GM18867 (cell line): ENCODE measurements around the gene TEKTIP1.
"Not testable (repeated sequence)": the region's sequence is repeated elsewhere in the genome, so short reads cannot be mapped to it uniquely, and the experiment has no call there.

Experiments
- ATAC-seq: cut with Tn5 transposase; IDR thresholded peaks from one replicate; pipeline ENCODE4 v1.9.1; 2021; ENCODE audit warnings: mild to moderate bottlenecking, moderate library complexity; ENCODE audit not compliant: unreplicated experiment

TEKTIP1 gene

DNA sequence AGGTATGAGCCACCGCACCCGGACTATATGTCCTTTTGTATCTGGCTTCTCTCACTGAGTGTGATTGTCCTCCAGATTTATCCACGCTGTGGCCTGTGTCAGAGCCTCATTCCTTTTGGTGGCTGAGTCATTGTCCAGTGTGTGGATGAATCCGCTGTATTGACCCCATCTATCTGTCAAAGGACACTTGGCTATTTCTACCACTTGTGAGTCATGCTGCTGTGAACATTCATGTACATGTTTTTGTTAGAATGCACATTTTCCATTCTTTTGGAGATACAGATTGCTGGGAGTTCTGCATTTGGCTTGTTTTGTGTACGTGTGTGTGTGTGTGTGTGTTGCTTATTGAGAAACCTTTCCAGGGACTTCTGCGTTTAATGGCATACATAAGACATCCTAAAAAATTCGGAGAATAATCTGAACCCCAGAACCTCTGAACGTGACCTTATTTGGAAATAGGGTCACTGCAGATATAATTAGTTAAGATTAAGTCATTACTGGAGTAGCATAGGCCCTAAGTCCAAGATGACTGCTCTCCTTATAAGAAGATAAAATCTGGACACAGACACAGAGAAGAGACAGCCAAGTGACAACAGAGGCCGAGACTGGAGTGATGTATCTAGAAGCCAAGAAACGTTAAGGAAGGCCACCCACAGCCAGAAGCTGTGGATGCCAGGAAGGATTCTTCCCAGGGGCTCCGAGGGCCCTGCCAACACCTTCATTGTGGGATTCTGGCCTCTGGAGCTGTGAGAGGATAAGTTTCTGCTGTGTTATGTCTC lies 41.4 kb downstream of the TEKTIP1 start:
- ATAC-seq = no peak

DNA sequence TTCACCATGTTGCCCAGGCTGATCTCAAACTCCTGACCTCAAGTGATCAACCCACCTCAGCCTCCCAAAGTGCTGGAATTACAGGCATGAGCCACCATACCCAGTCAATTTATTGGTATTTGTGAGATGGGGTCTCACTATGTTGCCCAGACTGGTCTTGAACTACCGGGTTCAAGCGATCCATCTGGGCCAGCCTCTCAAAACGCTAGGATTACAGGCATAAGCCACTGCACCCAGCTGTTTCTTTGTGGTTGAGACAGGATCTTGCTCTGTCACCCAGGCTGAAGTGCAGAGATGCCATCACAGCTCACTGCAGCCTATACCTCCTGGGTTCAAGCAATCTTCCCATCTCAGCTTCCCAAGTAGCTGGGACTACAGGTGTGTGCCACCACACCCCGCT lies 42.8 kb downstream of the TEKTIP1 start:
- not testable (repeated sequence) for ATAC-seq

DNA sequence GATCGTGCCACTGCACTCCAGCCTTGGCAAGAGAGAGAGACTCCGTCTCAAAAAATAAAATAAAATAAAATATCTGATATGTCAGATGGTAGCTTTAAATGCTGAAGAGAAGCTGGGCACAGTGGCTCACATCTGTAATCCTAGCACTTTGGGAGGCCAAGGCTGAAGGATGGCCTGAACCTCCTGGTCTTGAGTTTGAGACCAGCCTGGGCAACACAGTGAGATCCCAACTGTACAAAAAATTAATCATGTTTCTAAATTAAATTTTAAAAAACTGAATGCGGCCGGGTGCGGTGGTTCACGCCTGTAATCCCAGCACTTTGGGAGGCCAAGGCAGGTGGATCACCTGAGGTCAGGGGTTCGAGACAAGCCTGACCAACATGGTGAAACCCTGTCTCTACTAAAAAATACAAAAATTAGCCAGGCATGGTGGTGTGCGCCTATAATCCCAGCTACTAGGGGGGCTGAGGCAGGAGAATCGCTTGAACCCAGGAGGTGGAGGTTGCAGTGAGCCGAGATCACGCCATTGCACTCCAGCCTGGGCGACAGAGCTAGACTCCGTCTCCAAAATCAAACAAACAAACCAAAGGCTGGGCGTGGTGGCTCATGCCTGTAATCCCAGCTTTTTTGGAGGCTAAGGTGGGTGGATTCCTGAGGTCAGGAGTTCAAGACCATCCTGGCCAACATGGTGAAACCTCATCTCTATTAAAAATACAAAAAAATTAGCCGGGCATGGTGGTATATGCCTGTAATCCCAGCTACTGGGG lies 45.2 kb downstream of the TEKTIP1 start:
- ATAC-seq = not testable (repeated sequence)

DNA sequence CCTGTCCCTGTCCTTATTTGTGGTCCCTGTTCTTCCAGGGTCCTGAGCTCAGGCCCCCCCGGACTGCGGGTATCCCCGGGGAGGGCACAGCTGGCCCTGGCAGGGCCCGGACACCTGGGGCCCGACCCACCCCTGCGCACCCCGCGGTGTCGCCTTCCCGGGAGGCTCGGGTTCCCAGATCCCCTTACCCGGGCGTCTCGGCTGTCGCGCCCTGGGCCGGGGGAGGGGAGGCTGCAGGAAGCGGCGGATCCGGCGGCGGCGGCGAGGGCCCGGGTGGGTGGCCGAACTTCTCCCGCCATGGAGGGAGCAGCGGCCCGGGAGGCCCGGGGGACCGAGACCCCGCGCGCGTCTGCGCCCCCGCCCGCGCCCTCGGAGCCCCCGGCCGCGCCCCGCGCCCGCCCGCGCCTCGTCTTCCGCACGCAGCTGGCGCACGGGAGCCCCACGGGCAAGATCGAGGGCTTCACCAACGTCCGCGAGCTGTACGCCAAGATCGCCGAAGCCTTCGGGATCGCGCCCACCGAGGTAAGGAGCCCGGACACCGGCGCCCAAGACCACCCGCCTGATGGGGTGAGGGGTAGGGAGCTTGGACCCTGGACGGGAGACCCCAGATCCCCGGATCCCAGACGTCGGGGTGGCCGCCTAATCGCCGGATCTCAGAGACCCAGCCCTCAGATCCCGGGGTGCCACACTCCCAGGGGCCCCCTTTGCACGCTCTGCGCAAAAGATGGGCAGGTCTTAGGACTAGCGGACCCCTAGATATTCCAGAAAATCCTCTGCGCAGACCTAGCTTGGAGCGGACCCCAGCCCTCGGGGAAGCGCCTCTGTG lies 46.5 kb downstream of the TEKTIP1 start, which contains the start of gene GIPC3:
Gene GIPC3, plus strand, starts transcription at position 178 of the 826 bp plus-strand sequence. Its CDS starts 120 bp downstream, at position 298.
- ATAC-seq = no peak

DNA sequence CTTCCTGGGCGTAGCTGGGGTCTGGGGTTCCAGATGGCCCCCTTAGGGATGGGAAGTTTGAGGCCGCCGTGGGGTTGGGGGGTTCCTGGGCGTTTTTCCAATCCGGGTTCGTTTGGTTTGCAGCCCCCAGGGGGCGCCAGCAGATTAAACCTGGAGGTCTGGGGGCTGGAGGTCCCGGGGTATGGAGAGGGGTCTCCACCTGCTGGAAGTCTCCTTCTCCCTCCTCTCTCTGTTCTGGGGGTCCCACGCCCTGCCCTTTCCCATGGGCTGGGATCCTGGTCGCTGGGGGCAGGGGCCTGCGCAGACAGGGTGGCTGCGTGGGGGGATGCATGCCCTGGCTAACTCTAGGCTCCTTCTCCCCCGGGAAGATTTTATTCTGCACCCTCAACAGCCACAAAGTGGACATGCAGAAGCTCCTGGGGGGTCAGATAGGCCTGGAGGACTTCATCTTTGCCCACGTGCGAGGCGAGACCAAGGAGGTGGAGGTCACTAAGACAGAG lies 47.2 kb downstream of the TEKTIP1 start:
- no peak for ATAC-seq

DNA sequence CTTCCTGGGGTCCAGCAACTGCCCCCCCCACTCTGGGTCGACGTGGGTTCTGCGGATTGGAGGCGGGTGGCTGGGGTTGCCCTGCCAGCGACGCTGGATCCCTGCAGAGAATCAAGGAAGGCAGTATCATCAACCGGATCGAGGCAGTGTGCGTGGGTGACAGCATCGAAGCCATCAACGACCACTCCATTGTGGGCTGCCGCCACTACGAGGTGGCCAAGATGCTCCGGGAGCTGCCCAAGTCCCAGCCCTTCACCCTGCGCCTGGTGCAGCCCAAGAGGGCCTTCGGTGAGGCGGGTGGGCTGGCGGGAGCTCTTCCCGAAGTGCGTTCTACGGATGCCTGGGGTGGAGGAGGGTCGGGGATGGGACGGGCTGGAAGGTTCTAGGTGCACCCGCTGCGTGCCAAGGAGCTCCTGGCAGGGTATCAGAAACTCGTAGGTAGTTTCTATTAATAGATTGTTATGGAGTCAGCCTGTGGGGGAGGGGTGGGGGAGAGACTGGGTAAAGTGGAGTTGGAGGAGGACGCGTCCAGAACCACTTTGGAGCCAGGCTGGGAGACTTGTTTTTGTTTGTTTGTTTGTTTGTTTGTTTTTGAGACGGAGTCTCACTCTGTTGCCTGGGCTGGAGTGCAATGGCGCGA lies 47.9 kb downstream of the TEKTIP1 start:
- ATAC-seq = no peak

DNA sequence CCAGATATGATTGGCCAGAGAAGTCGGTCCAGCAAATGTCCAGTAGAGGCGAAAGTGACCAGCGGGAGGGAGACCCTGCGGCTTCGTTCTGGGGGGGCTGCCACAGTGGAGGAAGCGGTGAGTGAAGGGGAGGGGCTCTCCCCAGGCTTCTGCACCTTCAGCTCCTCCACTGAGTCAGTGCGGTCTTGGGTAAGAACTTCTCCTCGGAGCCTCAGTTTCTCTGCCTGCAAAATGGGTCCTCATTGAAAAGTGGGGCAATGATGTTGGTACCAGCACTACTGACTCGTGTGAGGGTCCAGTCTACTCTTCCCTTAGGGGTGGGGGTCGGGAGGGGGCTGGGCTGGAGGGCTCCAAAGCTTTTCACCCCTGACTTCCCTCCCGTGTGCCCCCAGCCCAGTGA lies 50.5 kb downstream of the TEKTIP1 start:
- ATAC-seq = no peak

DNA sequence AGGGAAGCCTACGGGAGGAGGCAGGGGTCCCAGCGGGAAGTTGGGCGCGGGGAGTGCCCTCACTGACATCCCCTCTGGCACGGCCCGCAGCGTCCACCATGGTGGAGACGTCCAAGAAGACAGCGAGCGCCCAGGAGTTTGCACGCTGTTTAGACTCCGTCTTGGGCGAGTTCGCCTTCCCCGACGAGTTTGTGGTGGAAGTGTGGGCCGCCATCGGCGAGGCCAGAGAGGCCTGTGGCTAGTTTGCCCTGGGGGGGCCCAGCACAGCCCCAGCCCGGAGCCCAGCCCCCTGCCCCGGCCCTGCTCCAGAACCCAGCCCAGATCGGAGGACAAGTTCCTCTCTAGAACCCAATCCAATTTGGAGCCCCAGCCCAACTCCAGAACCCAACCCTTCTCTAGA lies 51.0 kb downstream of the TEKTIP1 start:
- no peak for ATAC-seq

DNA sequence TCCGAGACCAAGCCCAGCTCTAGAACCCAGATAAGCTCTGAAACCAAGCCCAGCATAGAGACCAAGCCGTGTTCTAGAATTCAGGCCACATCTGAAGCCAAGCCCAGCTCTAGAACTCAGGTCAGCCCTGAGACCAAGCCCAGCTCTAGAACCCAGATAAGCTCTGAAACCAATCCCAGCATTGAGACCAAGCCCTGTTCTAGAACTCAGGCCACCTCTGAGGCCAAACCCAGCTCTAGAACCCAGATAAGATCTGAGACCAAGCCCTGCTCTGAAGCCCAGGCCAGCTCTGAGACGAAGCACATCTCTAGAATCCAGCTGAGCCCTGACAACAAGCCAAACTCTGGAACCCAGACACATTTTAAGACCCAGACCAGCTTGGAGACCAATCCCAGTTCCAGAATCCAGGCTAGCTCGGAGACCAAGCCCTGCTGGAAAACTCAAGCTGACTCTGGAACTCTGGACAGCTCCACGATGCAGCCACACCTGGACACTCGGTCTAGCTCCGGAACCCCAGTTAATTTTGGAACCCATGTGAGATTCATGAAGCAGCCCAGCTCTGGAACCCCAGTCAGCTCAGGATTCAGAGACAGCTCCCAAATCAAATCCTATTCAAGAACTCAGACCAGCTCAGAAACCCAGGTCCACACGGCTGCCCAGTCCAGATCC lies 52.2 kb downstream of the TEKTIP1 start:
- ATAC-seq = no peak

DNA sequence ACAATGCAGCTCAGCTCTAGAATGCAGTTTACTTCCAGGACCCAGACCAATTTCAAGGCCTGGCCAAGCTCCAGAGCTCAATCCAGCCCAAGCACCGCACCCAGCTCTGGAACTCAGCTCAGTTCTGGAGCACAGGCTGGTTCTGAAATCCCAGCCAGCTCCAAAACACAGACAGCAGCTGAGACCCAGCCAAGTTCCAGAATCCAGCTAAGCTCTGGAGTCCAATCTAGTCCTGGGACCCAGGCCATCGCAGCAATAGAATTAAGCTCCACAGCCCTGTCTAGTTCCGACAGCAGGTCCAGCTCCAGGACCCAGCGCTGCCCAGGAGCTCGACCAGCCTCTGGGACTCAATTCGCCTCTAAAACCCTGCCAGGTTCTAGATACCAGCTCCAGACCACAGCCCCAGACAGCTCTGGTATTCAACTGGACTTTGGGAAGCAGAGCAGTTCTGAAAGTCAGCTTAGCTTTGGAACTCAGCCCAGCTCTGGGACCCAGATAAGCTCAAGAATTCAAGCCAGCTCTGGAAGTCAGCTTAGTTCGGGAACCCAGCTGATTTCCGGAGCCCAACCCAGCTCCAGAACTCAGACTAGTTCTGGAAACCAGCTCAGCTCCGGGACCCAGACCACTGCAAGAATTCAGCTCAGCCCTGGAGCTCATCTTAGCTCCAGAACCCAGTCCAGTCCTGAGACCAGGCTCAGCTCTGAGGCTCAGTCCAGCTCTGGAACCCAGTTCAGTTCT lies 53.1 kb downstream of the TEKTIP1 start:
- no peak for ATAC-seq

DNA sequence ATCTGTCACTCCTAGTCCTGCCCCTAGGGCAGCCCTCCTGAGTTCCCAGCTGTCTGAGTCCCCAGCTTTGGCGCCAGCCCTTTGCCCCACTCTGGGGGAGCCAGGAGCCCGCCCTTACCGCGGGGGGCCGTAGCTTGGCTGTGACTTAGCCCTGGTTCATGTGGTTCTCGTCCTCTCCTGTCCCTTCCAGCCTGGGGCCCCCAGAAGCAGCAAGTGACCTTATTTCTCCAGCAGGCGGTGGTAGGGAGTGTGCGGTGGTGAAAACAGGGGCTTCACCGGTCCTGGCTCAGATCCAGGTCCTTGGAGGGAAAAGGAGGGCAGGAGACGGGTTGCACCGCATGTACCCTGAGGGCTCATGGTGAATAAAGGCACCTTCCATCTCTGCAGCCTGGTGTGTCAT lies 54.2 kb downstream of the TEKTIP1 start:
- no peak for ATAC-seq
